Subcutaneous adipose tissue (tissue), 4 donors: ENCODE results near the gene BICC1. TPM values are rescaled to one million over a fixed set of nuclear protein-coding genes. Genes with fewer than 3 reads are reported as not detected.

ENCODE experiments used
- total RNA-seq, 4 donors: library from RNA; depleted of rRNA; stranded (reverse); fragments of >200 nt; gene quantifications; one replicate each; pipeline ENCODE4 v1.1.0, GENCODE V29; 2016
- TF ChIP-seq, protein P1 (sequence below): fragments of 450-650 bp; IDR thresholded peaks from one replicate; pipeline ENCODE4 v1.5.1; 2016; ENCODE audit warnings: low read depth, mild to moderate bottlenecking, control low read depth, antibody characterized with exemption, moderate library complexity

The BICC1 gene
- total RNA-seq, 4 donors from 2014 or later: 17.9 to 26.0 (median 23.0) TPM

DNA sequence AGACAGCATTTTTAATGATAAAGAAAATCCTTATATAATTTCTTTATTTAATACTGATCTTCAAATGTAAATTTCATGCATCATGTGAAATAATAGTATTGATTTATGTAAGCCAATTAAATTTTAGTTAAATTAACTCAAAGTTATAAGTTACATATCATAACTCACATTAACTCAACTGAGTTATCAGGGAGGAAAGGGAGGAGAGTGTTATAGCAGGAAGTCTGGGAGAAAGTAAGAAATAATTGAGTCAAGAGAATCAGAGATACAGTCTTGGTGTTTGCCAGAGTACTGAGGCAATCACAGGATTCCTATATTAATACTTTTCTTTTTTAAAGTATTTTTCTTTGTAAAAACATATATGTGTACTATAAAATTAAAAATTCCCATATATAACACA is 4.0 kb downstream of the BICC1 start:
- TF ChIP-seq, protein P1, sequence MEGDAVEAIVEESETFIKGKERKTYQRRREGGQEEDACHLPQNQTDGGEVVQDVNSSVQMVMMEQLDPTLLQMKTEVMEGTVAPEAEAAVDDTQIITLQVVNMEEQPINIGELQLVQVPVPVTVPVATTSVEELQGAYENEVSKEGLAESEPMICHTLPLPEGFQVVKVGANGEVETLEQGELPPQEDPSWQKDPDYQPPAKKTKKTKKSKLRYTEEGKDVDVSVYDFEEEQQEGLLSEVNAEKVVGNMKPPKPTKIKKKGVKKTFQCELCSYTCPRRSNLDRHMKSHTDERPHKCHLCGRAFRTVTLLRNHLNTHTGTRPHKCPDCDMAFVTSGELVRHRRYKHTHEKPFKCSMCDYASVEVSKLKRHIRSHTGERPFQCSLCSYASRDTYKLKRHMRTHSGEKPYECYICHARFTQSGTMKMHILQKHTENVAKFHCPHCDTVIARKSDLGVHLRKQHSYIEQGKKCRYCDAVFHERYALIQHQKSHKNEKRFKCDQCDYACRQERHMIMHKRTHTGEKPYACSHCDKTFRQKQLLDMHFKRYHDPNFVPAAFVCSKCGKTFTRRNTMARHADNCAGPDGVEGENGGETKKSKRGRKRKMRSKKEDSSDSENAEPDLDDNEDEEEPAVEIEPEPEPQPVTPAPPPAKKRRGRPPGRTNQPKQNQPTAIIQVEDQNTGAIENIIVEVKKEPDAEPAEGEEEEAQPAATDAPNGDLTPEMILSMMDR: no peak

DNA sequence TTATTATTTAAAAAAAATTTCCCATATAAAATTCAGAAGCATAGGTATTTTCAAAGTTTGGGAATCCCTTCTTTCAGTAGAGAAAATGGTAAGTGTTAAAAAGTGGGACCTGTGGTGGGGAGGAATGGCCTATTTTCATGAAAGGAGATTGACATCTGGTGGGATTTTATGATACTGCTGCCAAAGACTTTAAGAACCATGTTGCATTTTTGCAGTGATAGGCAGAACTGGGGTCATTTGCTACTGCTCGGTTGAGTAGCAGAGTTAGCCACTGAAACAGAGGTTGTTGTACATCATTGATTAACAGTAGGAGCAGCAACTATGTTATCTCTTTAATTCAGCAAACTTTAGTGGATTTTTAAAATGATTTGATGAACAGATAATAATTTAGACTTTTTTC is 4.4 kb downstream of the BICC1 start:
- TF ChIP-seq, protein P1: no peak

DNA sequence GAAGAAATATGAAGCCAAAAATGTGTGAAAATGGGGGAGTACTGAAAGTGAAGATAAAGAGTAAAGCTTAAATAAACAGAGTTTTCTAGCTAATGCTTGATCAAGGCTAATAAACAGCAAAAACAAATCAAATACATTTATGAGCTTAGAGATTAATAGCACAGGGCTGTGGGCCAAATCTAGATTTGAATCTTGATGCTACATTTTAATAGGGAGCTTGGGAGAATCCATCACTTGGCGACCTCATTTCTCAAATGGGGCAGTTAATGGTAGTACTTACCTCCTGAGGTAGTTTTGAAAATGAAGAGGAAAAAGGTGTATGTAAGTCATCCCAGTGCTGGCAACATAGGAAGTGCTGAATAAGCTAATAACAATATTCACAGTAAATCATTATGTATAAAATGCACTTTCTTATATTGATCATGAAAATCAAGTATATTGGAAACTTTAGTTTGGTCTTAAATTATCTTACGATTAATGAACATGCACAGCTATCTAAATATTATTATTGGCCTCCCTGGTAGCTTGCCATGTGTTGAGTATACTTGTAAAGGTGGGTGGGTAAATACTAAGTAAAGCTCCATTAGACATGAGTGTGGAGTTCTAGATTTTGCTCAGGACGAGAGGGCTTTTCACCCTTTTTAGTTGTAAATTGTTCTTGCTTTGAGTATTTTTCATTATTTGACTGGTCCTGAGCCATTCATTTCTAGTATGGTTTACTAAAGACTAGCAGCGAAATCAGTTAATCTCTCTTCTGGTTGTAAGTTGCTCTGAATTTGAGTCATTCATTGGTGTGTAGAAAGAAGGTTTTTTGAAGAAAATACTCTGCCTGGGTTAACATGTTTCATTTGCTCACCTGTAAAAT is 5.1 kb downstream of the BICC1 start:
- TF ChIP-seq, protein P1: no peak

DNA sequence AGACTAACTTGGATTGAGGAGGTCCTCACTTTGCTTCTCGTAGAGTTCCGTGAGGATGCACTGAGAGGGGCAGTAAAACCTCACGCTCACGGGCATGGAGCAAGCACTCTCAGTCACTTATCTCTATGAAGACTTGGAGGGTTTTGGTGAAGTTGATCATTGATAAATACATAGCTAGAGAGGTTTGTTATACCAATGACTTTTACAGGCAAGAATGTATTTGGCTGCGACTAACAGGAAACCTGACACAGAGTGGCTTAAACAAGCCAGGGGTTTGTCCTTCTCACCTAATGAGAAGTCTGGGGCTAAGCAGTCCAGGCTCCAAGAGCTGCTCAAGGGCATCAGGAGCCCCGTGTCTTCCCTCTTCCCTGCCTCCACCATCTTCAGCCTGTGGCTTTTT is 6.1 kb downstream of the BICC1 start:
- TF ChIP-seq, protein P1: no peak

DNA sequence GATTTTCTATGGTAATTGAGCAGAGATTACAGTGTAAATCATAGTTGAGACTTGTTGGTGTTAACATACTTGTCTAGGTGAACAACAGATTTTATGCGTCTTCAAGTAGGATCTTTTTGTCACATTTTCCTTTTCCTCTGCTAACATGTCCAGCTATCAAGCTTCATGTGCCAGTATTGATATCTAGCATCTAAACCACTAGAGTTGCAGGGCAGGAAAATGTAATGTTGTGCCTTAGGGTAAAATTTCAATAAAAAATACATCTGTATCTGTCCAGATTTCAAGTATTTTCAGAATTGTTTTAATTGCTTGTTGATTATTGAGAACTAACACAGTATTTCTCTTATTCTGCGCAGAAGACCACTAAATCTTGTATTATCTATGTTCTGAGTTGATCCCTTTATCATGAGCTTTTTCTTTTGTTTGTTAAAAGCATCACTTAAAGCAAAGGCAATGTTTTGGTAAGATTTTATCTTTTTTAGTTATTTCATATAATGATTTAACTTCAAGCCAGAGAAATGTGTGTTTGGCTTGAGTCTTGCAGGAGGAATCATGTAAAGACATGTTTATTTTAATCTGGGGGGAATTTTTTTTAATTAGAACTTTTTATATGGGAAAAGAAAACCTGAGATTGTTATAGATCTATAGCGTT is 16.5 kb downstream of the BICC1 start:
- TF ChIP-seq, protein P1: no peak

DNA sequence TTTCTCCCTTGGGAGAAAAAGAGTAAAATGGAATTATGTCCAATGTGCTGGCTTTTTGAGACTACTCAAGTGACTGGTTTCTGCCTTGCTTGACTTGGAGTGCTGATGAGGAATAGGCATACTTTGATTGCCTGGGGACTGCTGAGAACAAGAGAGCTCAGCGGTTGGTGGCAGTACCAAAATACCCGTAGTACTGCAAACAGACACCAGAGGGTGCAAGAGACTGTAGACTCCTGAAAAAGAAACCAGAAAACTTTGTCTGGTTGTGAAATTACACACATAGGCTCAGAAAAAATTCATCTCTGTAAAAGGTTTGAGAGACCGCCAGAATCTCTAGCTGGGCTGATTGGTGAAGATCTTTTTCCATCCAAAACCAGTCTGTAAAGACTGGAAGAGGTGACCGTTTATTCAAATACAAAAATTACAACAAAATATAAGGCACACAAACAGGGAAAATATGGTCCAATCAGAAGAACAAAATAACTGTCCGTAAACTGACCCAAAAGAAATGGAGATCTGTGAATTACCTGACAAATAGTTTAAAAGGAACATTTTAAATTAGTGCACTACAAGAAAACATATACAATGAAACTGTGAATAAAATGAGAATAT is 18.5 kb downstream of the BICC1 start:
- TF ChIP-seq, protein P1: no peak

DNA sequence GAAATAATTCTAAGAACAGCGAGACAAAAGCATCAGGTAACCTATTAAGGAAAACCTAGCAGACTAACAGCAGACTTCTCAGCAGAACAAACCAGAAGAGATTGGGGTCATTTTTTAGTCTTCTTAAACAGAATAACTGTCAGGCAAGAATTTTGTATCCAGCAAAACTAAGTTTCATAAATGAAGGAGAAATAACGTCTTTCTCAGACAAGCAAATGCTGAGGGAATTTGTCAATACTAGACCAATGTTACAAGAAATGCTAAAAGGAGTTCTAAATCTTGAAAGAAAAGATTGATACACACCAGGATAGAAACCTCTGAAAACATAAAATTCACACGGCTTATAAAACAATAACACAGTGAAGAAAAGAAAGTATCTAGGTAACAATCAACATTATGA is 22.6 kb downstream of the BICC1 start:
- TF ChIP-seq, protein P1: no peak
